Hematopoietic multipotent progenitor cell treated with erythropoietin and hydrocortisone succinate and interleukin-3 and kit ligand, for 8 days (in vitro differentiated cells): Measurements from ENCODE around the gene FAM229B.
"Not testable (repeated sequence)": the region's sequence is repeated elsewhere in the genome, so short reads cannot be mapped to it uniquely, and the experiment has no call there.

ENCODE experiments used
- DNase-seq: peaks from one replicate; pipeline ENCODE4 v3.0.0-alpha.2; 2015

FAM229B gene, protein sequence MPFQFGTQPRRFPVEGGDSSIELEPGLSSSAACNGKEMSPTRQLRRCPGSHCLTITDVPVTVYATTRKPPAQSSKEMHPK

GRCh38 chr6:112087136-112087911, at the start of gene FAM229B, which contains the start of gene TUBE1:
Gene FAM229B, plus strand, starts transcription at chr6:112087591. Its CDS starts 11,693 bp downstream, at chr6:112099284.
Gene TUBE1, minus strand, starts transcription at chr6:112087482. Its CDS starts 48 bp downstream, at chr6:112087434.
- DNase-seq: peak; percentile 95

DNA sequence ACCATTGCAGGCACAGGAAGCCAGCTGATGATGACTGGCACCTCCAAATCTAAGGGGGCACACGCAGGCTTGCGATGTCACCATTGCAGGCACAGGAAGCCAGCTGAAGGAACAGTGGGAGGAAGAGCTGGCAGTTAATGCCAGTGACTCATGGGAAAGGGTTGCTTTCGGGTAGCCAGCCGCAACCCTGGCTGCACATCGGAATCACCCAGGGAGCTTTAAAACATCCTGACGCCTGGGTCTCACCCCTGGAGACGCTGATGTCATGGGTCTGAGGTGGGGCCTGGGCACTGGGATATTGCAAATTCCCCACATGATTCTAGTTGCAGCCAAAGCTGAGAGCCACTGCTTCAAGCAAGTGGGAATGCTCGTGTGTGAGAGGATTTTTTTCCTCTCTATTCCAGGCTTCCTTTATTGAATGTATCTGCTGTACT, 49.6 kb upstream of the FAM229B start:
- no peak for DNase-seq

DNA sequence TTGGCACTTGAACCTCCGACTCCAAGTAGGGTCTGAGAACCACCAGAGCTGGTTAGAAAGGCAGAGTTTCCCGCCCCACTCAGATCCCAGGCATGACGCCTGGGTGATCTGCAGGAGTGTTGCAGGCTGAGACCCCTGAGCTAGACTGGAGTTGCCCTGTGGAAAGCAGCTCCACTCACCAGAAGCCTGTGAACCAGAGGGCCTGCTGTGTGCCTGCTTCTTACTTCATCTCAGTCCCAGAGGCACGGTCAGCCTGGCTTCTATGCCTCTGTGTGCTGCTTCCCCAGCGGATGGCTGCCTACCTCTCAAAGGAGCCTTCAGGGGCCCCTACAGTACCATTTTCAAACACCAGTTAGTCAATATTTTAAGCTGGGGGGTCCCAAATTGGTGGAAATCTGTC, 49.1 kb upstream of the FAM229B start:
- no peak for DNase-seq

DNA sequence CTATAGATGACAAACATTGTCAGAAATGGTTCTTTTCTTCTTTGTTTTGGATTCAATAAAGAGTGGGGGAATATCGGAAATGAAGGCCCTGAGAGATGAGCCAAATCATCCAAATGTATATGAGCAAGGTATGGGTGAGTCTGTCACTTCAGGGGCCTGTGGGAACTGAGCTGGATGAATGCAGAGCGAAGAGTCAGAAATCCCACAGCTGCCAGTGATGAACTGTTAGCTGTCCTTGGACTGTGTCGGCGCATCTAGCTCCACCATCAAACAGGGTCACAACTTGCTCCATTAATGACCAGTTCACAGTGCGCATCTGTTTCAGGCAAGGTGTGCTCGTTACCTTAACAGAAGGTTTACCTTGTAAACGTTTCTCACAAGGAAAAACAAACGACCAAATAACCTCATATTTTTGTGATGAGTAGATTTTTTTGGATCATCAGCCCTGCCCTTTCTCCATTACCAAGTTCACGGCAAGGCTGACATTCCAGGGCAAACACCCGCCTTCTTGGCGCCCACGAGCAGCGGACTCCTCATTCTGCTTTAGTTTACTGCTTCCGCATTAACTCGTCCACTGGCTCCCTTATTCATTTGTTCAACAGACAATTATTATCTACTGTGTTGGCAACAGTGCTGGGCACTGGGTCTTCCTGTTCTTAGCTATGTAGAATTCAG, 48.5 kb upstream of the FAM229B start:
- DNase-seq: no peak

DNA sequence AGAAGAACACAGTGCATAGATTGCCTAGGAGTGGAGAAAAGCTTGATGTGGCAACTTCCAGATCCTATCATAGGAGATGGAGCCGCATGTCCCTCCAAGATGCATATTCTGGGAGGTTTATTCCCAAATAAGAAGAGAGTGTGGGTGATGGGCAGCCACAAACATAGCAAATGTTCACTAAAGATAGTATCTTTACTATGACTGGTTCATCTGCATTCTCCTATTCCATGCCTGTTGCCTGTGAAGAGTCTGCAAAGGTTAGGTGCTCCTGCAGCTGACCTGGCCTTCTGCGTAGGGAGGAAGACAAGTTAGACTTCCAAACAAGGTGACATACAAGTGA, 48.0 kb upstream of the FAM229B start:
- no peak for DNase-seq

DNA sequence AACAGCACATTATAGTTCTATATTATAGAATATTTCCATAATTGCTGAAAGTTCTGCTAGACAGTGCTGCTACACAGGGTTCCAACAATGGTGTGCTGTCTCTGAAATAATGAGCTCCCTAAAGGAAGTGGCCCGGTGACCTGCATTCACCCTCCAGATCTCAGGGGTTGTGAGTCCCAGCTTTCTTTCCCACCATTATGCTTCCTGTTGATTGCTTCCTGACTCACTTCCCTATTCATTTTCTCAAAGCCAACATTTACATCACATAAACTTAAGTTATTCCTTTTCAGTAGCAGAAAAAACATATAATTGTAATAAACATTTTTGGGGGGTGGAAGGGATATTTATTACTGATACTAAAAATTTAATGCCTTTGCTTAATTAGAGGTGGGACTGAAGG, 46.4 kb upstream of the FAM229B start:
- no peak for DNase-seq

- no peak for DNase-seq
These were observed 45.9 kb upstream of the FAM229B start for GRCh38 chr6:112041535-112041934.

- DNase-seq: peak; percentile 91
These were observed 44.1 kb upstream of the FAM229B start for GRCh38 chr6:112043032-112044007.

GRCh38 chr6:112044196-112044595, 43.2 kb upstream of the FAM229B start:
- no peak for DNase-seq

DNA sequence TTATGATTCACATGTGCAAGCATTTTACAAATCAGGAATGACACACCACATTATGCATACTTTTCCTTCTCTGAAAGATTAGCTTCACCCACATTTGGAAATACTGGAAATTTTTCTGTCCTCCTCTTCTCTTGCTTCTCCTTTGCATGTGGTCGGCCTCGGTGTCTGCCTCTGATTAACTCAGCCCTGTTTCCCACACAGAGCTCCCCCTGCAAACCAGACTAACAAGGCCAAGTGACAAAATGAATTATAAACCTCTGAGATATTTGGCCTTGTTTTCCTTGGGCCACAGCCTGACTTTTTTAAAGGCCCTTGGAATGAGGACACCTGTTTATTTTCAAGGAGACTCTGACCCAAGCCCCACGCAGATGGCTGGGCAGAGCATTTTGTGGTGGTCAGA, 42.5 kb upstream of the FAM229B start:
- DNase-seq: no peak

DNA sequence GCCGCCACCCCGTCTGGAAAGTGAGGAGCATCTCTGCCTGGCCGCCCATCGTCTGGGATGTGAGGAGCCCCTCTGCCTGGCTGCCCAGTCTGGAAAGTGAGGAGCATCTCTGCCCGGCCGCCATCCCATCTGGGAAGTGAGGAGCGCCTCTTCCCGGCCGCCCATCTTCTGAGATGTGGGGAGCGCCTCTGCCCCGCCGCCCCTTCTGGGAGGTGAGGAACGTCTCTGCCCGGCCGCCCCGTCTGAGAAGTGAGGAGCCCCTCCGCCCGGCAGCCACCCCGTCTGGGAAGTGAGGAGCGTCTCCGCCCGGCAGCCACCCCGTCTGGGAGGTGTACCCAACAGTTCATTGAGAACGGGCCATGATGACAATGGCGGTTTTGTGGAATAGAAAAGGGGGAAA, 39.9 kb upstream of the FAM229B start:
- DNase-seq: not testable (repeated sequence)

DNA sequence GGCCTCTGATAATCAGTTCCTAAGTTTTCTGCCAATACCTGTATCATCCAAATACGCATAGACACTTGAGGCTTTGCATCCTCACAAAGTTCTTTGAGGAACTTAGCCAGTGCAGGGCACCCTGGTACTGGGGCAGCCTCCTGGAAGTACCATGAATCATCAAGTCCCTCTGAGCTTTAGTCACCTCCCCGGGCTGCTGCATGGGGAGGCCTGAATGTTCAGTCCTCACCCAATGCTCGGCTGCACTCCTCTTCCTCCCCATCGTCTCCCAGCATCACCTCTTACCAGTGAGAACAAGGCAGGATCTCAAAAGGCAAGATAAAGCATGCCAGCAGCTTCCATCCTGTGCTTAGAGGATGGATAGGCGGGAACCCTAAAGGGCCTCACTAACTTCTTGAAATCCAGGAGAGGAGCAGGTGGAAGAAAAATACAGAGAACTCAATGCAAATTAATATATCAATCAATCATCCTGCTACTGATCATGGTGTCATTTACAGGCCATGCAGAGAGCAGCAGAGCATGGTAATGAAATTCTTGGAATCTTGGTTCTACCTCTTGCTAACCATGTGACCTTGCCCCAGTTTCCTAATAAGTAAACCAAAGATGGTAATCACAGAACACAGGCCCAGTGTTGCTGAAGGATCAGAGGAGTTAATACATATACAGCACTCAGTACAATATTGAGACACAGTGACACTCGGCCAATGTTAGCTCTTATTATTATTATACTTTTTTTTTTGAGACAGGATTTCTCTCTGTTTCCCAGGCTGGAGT, 38.2 kb upstream of the FAM229B start:
- no peak for DNase-seq

- DNase-seq: no peak
These were observed 37.4 kb upstream of the FAM229B start for GRCh38 chr6:112049996-112050395.

GRCh38 chr6:112050429-112050828, 37.0 kb upstream of the FAM229B start:
- no peak for DNase-seq

GRCh38 chr6:112051251-112051740, 36.1 kb upstream of the FAM229B start:
- DNase-seq: not testable (repeated sequence)

- DNase-seq: no peak
These were observed 33.4 kb upstream of the FAM229B start, which contains the start of gene CCN6 for GRCh38 chr6:112054001-112054400. Gene CCN6, plus strand, starts transcription at chr6:112054104. Its CDS starts 254 bp downstream, at chr6:112054358.

- no peak for DNase-seq
These were observed 32.7 kb upstream of the FAM229B start for GRCh38 chr6:112054555-112055190.

GRCh38 chr6:112058243-112059032, 29.0 kb upstream of the FAM229B start:
- DNase-seq: no peak

DNA sequence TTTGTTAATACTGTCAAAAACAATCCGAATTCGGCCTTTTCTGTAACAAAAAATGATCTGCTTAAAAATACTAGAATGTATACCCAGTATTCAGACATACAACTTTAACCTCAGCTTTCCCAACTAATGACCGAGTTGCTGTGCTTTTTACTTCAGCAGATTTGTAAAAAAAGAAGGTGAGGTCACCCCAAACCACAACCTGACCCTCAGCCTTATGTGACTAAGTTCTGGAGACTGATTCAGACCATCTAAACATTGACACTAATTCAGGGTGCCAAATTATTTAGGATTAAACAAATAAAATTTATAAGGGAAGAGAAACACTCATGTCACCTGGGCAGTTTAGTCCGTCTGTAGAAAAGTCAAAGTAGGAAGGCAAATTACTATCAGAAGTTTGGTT, 25.8 kb upstream of the FAM229B start:
- DNase-seq: no peak

DNA sequence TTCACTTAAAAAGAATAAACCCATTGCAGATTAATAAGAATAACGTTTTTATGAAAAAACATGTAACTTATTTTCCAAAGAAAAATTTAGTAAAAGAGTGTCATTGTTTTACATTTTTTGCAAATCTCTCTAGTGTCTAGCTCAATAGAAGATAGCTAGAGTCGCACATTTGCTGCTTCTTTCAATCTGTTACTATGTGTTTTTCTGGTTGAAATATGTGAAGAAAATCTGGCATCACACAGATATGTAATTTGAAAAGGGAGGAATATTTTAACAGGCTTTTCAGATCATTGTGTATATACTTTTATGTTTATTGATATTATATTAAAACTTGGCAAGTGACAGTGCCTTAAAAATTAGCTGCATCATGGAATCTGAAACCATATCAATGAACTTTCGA, 24.4 kb upstream of the FAM229B start:
- no peak for DNase-seq
